ENCODE data around the gene OSBPL8.
"Not testable (repeated sequence)": the region's sequence is repeated elsewhere in the genome, so short reads cannot be mapped to it uniquely, and the experiment has no call there.

Gene OSBPL8

GRCh38 chr12:76417116-76417515, 142.5 kb downstream of the OSBPL8 start:
- no peak for DNase-seq

- no peak for DNase-seq
Measured at GRCh38 chr12:76413121-76413520, 146.4 kb downstream of the OSBPL8 start.

- DNase-seq = no peak
Measured at GRCh38 chr12:76410781-76411180, 148.8 kb downstream of the OSBPL8 start.

- DNase-seq = no peak
Measured at GRCh38 chr12:76410371-76410770, 149.2 kb downstream of the OSBPL8 start.

GRCh38 chr12:76409074-76409473, 150.5 kb downstream of the OSBPL8 start:
- DNase-seq = no peak

GRCh38 chr12:76407710-76408109, 151.9 kb downstream of the OSBPL8 start:
- DNase-seq = no peak

- no peak for DNase-seq
Measured at GRCh38 chr12:76402259-76402658, 157.3 kb downstream of the OSBPL8 start.

DNA sequence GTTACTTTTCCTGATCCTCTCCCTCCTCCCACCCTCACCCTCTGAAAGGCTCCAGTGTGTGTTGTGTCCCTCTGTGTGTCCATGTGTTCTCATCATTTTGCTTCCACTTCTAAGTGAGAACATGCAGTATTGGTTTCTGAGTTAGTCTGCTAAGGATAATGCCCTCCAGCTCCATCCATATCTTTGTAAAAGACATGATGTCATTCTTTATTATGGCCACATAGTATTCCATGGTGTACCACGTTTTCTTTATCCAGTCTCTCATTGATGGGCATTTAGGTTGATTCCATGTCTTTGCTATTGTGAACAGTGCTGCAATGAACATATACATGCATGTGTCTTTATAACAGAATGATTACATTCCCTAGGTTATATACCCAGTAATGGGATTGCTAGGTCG, 159.4 kb downstream of the OSBPL8 start:
- no peak for DNase-seq

- no peak for DNase-seq
Measured at GRCh38 chr12:76399040-76399439, 160.5 kb downstream of the OSBPL8 start.

GRCh38 chr12:76398106-76398505, 161.5 kb downstream of the OSBPL8 start:
- DNase-seq = no peak

DNA sequence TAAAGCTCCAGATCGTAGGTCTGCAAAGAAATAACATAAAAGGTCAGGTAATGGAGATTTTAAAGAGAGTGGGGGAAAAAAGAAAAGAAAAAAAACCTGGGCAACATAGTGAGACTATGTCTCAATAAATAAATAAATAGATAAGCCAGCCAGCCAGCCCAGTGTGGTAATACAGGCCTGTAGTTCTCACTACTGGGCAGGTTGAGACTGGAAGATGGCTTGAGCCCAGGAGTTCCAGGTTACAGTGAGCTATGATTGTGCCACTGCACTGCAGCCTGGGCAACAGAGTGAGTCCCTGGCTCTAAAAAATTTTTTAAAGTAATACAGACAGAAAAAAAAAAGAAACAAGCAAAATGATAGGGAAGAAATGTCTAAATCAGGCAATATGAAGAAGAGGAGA, 168.1 kb downstream of the OSBPL8 start:
- DNase-seq = no peak

DNA sequence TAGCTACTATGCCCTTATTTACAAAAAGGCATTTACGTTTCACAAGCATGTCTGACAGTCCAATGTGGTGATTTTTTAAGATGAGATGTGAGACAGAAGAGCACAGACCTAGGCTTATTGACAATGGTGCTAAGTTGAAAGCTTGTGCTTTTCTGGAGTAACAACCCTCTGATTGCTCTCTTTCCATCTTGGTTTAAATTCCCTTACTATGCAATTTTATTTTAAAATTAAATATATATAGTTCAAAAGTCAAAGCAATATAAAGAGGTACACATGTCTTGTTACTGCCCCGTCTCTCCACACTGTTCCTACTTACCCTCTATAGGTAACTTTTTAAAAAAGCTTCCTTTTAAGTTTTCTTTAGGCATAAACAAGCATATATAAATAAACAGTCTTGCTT, 172.0 kb downstream of the OSBPL8 start:
- DNase-seq = no peak

DNA sequence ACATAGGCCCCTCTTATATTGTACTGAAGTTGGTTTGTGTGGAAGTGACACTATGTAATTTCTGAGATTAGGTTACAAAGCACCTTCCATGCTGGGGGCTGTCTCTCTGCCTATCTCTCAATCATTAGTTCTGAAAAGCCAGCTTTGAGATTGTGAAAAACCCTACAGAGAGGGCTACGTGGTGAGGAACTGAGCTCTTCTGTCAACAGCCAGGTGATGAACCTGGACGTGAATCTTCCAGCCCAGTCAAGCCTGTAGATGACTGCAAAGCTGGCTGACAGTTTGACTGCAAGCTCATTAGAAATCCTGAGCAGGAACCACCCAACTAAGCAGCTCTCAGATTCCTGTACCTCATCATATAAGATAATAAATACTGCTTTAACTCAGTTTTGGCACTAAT, 175.0 kb downstream of the OSBPL8 start:
- no peak for DNase-seq

GRCh38 chr12:76383988-76384387, 175.6 kb downstream of the OSBPL8 start:
- no peak for DNase-seq

GRCh38 chr12:76379261-76379660, 180.3 kb downstream of the OSBPL8 start:
- DNase-seq = no peak

- not testable (repeated sequence) for DNase-seq
Measured at GRCh38 chr12:76376876-76377275, 182.7 kb downstream of the OSBPL8 start.

DNA sequence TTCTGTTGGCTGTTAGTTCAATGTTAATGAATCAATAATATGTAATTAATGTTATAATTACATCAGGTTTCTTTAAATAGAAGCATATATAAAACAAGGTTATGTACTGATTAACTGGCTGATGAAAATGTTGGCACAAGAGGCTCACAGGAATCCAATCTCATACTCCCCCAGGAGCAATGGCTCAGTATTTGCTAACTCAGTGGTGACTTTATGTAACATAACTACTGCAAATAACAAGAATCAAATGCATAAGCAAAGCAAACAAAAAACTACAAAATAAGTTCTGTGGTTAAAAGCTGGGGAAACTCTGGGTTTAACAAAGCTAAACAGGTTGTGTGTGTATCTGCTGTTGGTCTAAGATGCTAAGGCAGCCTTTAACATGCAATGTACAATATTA, 183.6 kb downstream of the OSBPL8 start:
- DNase-seq = no peak

- no peak for DNase-seq
Measured at GRCh38 chr12:76375470-76375869, 184.1 kb downstream of the OSBPL8 start.

GRCh38 chr12:76374386-76375020, 185.1 kb downstream of the OSBPL8 start:
- DNase-seq = no peak

- DNase-seq = no peak
Measured at GRCh38 chr12:76368230-76368629, 191.3 kb downstream of the OSBPL8 start.

- no peak for DNase-seq
Measured at GRCh38 chr12:76366163-76366562, 193.4 kb downstream of the OSBPL8 start.

- not testable (repeated sequence) for DNase-seq
Measured at GRCh38 chr12:76364131-76364530, 195.4 kb downstream of the OSBPL8 start.

DNA sequence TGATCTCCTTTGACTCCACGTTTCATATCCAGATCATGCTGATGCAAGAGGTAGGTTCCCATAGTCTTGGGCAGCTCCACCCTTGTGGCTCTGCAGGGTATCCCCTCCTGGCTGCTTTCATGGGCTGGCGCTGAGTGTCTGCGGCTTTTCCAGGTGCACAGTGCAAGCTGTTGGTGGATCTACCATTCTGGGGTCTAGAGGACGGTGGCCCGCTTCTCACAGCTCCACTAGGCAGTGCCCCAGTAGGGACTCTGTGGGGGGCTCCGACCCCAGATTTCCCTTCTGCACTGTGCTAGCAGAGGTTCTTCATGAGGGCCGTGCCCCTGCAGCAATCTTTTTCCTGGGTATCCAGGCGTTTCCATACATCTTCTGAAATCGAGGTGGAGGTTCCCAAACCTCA, 199.3 kb downstream of the OSBPL8 start:
- DNase-seq = no peak

DNA sequence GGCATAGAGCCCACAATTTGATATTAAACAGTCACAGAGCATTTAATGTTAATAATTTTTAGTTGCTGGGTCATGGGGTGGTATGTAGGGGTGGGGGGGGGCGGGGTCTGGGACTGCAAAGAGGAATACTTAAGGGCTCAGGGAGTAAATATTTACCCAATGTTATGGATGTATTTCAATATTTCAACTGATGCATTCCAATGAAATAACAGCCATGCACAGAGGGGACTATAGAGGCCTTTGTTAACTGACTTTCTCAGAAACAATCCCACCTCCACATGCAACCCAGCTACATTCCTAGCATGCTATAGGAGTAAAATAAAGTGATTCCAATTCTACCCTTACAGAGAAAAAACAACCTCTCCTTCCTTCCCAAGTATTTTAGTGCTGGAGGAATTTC, 203.5 kb downstream of the OSBPL8 start:
- DNase-seq = no peak

GRCh38 chr12:76348079-76348901, 211.3 kb downstream of the OSBPL8 start, which contains the start of gene BBS10:
Gene BBS10 (minus strand): TSS chr12:76348415. CDS start chr12:76348358, 57 bp downstream.
- DNase-seq = peak; percentile 82

All from GF-D8 (cell line).